HL-60 (cell line): ENCODE data around the gene POLG.

Experiments
- DNase-seq, 2 experiments: peaks; one replicate each; pipeline ENCODE4 v3.0.0-alpha.2; 2010 to 2020; ENCODE audit warnings: low read depth in 1 of 2, low spot score in 1 of 2
- H3K27ac ChIP-seq: fragments of 250-450 bp; sonication (Bioruptor Pico); replicated peaks from 2 replicates; pipeline ENCODE4 v1.5.1; 2020; ENCODE audit warnings: mild to moderate bottlenecking, moderate library complexity
- H3K27me3 ChIP-seq: fragments of 250-450 bp; sonication (Bioruptor Pico); 2 replicates; pipeline ENCODE4 v1.5.1; 2021; ENCODE audit warnings: mild to moderate bottlenecking, moderate library complexity; ENCODE audit not compliant: insufficient read depth, poor library complexity, severe bottlenecking
- H3K4me3 ChIP-seq: replicated peaks from 2 replicates; pipeline ENCODE4 v1.5.1; 2011; ENCODE audit warnings: mild to moderate bottlenecking, control low read depth, low read length; ENCODE audit not compliant: insufficient read depth
- CTCF ChIP-seq: IDR thresholded peaks from one replicate; pipeline ENCODE4 v1.5.1; 2011; ENCODE audit warnings: low read length, control low read depth, inconsistent platforms; ENCODE audit not compliant: insufficient read depth
- GABPA ChIP-seq: IDR thresholded peaks from 2 replicates; pipeline ENCODE4 v1.6.1; 2012; ENCODE audit warnings: low read depth
- POLR2AphosphoS5 ChIP-seq: IDR thresholded peaks from 2 replicates; pipeline ENCODE4 v1.6.1; 2012; ENCODE audit warnings: low read depth
- SPI1 ChIP-seq: IDR thresholded peaks from 2 replicates; pipeline ENCODE4 v1.6.1; 2012; ENCODE audit warnings: low read depth, mild to moderate bottlenecking, borderline replicate concordance
- TF ChIP-seq, protein P1 (sequence below): IDR thresholded peaks from 2 replicates; pipeline ENCODE4 v1.6.1; 2012; ENCODE audit warnings: low read depth; ENCODE audit not compliant: insufficient replicate concordance

Gene POLG

GRCh38 chr15:89361451-89362202, 27.0 kb upstream of the POLG start:
- Histone ChIP-seq H3K4me3 (no peak overlapping the region), H3K27me3 (peaks cover 51% of the 10 kb centered on the region), H3K27ac (no peak overlapping the region)
- no peak for TF ChIP-seq POLR2AphosphoS5
- no peak for TF ChIP-seq CTCF
- TF ChIP-seq, protein P1, sequence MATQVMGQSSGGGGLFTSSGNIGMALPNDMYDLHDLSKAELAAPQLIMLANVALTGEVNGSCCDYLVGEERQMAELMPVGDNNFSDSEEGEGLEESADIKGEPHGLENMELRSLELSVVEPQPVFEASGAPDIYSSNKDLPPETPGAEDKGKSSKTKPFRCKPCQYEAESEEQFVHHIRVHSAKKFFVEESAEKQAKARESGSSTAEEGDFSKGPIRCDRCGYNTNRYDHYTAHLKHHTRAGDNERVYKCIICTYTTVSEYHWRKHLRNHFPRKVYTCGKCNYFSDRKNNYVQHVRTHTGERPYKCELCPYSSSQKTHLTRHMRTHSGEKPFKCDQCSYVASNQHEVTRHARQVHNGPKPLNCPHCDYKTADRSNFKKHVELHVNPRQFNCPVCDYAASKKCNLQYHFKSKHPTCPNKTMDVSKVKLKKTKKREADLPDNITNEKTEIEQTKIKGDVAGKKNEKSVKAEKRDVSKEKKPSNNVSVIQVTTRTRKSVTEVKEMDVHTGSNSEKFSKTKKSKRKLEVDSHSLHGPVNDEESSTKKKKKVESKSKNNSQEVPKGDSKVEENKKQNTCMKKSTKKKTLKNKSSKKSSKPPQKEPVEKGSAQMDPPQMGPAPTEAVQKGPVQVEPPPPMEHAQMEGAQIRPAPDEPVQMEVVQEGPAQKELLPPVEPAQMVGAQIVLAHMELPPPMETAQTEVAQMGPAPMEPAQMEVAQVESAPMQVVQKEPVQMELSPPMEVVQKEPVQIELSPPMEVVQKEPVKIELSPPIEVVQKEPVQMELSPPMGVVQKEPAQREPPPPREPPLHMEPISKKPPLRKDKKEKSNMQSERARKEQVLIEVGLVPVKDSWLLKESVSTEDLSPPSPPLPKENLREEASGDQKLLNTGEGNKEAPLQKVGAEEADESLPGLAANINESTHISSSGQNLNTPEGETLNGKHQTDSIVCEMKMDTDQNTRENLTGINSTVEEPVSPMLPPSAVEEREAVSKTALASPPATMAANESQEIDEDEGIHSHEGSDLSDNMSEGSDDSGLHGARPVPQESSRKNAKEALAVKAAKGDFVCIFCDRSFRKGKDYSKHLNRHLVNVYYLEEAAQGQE: peak; percentile 99
- peak in 1 of 2 experiments; percentile 58 for DNase-seq

DNA sequence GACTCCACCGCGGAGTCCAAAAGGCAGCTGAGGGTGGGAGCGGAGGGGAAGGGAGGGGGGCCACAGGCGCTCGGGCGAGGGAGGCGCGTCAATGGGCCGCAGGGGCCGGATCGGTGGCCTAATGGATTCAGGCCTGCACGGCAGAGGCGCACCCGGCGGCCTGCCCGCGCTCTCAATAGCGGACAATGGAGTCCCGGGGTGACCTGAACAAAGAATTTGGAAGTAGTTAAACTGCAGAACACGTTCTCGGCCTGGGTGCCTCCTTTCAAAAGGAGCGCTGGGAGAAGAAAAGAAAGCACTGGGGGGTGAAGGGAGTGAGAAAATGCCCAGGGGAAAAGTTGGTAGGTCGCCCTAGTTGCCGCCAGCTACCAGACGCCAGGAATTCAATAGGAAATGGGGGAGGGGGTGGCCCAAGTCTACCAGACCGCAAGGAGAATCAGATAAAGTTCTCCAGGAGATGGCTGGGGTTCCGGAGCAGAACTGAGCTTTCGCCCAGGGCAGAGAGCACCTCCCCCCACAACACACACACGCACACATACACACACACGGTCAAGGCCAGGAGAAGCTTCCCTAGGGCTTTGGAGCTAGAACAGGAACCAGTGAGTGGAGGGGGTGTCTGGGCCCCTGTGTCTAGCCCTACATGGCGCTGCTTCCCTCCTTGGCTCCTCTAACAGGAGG, 25.8 kb upstream of the POLG start:
- TF ChIP-seq SPI1 (no peak), POLR2AphosphoS5 (no peak), GABPA (no peak), CTCF (no peak)
- TF ChIP-seq, protein P1: no peak
- peaks cover 42% of the 10 kb centered on the region for H3K27me3 ChIP-seq

DNA sequence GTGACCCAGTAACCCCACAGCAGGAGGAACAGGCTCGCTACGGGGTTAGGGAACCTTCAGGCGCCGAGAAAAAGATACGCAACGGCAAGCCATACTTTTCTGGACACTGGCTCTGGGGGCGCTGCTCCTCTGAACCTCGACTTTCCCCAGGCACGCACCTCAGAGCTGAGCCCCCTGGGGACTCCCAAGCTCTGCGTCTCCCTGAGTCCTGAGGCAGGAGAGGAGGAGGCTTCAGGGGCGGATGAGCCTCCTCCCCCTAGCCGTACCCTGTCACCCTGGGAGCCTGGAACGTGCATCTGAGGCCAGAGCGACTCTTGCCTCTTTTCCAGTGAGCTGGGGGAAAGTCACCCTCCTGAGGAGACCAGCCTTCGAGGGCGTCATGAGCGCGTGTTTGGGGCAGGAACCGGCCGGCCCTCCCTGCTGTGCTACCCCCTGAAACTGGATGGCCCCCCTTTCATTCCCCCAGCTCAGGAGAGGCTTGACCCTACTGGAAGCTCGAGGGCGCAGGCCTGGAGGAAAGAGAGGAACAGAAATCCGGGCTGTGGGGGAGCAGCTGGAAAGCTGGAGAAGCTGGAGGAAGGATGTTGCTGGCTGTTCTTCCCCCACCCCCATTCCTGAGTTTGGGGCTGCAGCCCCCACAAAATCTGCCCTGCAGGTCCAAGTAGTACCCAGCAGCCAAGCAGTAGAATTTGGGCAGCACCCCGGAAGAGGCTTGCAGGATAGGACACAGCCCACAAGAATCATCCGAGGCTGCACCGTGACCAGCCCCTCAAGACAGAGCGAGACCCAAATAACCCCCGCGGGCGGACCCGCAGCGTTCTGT, 25.1 kb upstream of the POLG start:
- DNase-seq: no peak
- H3K4me3 ChIP-seq: no peak overlapping the region

More for the DNA sequence above, 25.8 kb upstream of the POLG start:
- no peak overlapping the region for H3K27ac ChIP-seq
- no peak overlapping the region for H3K4me3 ChIP-seq
- DNase-seq: no peak

More for the DNA sequence above, 25.1 kb upstream of the POLG start:
- Histone ChIP-seq H3K27me3 (peaks cover 42% of the 10 kb centered on the region), H3K27ac (no peak overlapping the region)
- TF ChIP-seq POLR2AphosphoS5: no peak
- no peak for TF ChIP-seq SPI1
- TF ChIP-seq, protein P1: no peak
- TF ChIP-seq GABPA: no peak
- no peak for TF ChIP-seq CTCF
